Activated T-helper 1 cell treated with anti-CD3 and anti-CD28 coated beads, Interleukin-2, amount 50 U/mL, for 16 hours (primary cell): ENCODE measurements around the gene EMILIN2.
A peak's percentile ranks its signal among the peaks of the same experiment; 100 is the strongest.

Source experiments
- DNase-seq, 2 donors: peaks; one replicate each; pipeline ENCODE4 v3.0.0-alpha.2; 2020; ENCODE audit warnings: low read depth in 1 of 2, low spot score in 1 of 2

Gene EMILIN2

DNA sequence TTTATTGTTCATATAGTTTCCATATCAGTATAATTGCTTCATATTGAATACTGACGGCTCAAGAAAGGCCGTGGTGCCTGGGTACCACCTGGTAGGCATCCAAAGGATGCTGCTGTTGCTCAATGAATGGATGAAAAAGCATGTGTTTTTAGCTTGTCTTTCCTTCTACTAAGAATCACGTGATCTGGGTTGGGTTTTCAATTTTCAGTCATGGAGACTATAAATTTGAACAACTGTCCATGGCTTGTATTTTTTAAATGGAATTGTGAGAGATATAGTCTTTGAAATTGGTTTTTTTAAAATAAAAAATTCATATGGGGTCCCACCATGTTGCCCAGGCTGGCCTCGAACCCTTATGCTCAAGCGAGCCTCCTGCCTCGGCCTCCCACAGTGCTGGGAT is 25.3 kb downstream of the EMILIN2 start:
- DNase-seq: no peak

DNA sequence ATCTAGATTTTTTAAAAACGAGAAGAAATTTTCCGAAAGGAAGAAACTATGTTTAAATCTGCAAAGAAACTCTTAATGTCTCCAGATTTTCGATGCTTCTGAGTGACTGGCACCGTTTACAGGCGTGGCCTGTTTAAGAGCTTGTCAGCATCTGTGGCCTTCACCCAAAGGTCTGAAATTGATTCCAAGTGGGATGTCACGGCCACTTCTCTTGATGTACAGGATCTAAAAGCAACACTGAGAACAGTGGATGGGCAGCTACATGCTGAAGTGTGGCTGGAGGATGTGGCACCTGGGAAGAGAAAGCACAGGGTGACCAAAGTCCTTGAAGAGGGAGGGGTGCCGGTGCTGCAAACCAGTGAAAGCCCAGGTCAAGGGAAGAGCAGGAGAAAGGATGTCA is 28.0 kb downstream of the EMILIN2 start:
- no peak for DNase-seq

DNA sequence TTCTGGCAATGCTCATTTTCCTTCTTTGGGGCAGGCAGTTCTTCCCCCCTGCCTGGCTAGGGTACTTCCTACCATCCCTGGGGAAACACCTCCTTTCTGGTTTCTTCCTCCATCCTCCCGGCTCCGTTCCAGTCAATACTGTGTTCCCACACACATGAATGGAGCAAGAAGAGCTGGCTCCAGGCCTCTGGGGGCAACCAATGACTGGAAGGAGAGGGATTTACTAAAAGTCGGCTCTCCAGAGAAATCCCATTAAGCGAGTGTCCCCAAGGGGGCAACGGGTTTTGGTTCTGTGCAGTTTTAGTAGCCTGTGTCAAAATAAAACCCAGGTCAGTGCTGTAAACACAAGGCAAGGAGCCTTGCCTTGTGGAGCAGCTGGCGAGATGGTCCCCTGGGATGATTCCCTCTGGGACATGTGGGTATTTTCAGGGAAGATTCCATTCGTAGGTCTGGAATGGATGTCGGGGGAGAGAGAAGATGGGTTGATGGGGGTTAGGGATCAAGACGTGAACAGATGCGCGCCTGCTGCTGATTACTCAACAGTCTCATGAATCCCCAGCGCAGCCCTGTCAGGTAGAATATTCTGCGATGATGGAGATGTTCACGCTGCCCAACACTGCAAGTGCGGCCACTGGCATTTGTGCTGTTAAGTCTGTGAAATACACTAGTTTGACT is 32.0 kb downstream of the EMILIN2 start:
- DNase-seq: no peak

DNA sequence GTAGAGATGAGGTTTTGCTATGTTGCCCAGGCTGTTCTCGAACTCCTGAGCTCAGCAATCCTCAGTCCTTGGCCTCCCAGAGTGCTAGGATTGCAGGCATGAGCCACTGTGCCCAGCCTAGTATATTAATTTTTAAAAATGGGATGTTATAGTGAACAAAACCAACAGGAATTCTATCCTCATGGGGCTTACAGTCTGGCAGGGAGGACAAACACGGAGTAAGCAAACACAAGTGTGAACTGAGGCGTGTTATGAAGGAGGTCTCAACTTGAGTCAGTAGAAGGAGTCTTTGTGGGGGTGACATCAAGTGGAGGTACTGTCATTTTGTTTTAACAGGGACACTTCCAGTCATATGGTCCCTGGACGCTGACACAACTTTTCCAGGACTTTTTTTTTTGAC is 33.1 kb downstream of the EMILIN2 start:
- DNase-seq: no peak

DNA sequence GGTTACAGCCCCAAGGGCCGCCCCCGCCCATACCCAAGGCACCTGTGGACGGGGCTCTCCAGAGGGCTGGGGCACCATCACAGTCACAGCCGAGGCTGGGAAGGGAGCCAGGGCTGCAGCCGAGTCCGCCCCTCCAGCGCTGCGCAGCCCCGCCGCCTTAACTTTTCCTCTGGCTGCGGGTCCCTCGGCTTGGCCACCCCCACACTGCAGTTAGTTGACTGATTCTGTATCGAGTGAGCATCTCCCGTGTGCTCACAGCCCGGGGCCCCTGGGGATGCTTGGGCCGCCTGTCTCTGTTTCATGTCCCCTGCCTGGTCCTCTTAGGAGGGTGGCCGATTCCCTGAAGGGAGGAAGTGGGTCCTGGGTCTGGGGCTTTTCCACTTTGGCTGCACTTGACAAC is 33.7 kb downstream of the EMILIN2 start:
- no peak for DNase-seq

DNA sequence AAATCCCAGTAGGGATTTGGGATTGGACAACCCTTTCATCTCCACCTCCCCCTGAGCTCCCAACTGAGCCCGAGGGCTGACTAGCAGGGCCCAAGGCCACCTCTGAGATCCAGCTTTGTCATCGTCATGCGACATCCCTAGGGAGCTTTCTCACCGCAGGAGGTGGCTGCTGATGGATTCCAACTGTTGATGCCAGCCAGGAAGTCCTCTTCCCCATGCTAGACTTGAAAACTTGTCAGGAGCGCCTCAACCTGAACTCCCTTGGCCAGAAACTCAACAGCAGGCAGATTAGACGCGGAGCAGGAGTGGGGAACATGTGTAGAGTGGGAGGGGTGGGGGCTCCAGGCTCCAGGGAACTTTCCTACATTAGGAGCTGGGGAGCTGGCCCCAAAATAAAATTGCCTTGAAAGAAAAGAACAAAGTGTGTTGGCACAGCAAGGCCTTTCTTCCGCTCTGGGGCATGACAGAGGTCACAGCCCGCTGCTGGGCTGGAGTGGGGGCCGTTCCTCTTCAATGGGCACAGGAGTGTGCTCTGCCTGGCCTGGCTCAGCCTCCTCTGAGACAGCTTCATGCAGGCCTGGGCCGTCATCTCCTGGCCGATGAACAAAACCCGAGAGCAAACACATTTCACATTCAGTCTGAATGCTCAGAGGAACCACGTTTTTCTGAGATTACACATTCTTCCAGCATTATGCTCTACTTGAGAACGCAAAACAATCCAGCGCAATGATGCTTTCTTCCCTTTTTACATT is 34.5 kb downstream of the EMILIN2 start:
- no peak for DNase-seq

DNA sequence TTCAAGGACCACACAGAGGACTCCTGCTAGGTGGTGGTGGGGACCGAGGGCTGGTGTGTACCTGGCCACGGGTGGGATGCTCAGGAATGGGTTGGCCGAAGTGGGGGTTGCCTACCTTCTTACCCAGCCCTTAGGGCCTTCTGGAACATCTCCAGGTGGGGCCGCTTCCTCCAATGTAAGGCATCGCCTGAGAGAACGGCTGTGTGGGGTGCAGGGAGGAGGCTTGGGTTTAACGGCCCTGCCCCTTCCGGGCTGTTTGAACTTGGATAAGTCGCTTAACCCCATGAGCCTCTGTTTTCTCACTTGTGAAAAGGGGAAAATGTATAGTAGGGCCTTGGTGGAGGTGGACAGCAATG is 35.0 kb downstream of the EMILIN2 start:
- DNase-seq: no peak

DNA sequence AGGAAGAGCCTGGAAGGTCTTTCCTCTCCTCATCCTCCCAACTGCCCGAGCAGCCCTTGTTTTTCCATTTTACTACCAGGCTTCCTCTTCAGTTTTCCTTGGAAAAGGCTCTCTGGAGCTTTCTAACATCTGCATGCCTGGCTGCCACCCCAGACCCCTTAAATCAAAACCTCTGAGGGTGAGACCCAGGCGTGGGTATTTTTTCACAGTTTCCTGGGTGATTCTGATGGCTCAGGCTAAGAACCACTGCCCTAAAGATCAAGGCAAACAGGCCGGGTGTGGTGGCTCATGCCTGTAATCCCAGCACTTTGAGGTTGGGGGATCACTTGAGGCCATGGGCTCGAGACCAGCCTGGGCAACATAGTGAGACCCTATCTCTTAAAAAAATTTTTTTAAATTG is 35.4 kb downstream of the EMILIN2 start:
- DNase-seq: no peak

DNA sequence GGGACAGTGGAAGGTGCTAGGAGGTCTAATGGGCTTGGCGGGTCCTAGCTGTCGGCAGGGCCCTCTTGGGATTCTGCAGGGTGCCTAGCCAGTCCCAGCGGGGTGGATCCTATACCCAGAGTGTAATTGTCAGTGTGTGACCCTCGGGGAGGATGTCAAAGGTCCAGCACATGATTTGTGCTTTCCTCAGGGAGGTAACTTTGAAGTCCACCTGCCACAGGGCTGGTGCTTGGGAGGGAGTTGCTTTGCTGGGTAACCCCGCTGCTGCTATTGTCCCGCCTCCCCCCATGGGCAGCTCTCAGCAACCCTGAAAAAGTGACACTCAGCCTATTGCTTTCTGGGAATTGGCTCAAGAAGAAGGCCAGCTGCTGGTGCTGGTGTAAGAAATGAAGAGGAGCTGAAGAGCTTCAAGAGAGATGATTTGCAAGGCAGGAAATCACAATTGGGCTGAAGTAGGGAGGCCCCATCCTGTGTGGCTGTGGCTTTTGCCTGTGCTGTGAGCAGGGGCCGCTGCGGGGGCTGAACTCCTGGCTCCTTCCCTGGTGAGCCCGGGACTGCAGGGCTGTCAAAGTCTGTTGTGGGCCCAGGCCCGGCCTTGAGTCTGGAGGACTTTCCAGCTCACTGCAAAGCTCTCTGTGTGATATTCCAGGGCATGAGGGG is 36.4 kb downstream of the EMILIN2 start:
- DNase-seq: peak in 1 of 2 donors; percentile 19

DNA sequence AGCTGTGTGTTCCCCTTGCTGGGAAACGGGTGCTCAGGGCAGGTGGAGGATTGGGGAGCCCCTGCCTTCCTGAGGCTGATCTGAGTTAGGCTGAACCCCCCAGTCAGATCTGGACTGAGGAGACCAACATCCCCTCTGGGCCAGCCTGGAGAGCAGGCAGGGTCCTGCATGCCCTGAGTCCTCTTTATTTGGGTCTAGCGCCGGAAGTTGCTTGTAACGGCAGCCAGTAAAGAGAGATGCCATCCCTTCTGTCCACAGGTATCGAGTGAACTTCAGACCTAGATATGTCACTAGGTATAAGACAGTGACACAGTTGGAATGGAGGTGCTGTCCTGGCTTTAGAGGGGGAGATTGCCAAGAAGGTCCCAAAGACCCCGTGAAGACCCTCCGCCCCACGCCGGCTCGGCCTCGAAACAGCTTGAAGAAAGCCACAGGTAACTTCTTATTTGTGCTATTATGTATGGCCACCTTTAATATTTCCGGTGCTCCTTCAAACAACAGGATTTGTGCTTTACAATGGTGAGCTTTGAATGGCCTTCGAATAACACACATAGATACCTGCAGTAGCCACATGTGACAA is 38.0 kb downstream of the EMILIN2 start:
- no peak for DNase-seq

DNA sequence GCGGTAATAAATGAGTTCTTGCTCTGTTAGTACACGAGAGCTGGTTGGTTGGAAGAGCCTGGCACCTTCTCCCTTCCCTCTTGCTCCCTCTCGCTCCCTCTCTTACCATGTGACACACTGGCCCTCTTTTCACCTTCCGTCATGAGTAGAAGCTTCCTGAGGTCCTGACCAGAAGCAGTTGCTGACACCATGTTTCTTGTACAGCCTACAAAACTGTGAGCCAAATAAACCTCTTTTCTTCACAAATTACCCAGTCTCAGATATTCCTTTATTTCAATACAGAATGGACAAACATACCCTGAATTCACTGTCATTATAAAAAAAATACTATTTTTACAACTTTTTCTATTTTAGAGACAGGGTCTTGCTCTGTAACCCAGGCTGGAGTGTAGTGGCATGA is 40.7 kb downstream of the EMILIN2 start:
- DNase-seq: no peak

DNA sequence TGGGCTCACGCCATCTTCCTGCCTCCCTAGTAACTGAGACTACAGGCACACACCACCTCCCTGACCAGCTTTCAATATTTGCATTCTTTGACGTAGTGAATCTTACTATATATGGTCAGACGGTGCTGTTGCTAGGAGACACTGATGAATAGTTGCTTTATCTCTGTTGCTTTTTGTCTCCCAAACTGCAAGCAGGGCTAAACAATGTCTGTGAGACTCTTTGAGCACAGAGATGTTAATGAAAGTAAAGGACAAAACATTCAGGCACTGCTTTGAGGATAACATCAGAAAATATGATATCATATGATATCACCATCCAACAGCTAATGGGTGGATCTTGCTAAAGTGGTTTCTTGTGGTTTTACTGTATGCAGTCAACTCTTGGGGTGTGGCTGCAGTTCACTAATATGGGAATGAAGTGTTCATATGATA is 43.0 kb downstream of the EMILIN2 start:
- no peak for DNase-seq

DNA sequence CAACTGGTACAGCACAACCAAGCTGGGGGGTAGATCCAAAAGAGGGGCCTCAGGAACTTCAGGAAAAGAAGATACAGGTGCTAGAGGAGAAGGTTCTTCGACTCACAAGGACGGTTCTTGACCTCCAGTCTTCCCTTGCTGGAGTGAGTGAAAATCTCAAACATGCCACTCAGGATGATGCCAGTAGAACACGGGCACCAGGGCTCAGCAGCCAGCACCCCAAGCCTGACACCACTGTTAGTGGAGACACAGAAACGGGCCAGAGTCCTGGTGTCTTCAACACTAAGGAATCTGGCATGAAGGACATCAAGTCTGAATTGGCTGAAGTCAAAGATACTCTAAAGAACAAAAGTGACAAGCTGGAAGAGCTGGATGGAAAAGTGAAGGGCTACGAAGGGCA is 43.8 kb downstream of the EMILIN2 start:
- no peak for DNase-seq

DNA sequence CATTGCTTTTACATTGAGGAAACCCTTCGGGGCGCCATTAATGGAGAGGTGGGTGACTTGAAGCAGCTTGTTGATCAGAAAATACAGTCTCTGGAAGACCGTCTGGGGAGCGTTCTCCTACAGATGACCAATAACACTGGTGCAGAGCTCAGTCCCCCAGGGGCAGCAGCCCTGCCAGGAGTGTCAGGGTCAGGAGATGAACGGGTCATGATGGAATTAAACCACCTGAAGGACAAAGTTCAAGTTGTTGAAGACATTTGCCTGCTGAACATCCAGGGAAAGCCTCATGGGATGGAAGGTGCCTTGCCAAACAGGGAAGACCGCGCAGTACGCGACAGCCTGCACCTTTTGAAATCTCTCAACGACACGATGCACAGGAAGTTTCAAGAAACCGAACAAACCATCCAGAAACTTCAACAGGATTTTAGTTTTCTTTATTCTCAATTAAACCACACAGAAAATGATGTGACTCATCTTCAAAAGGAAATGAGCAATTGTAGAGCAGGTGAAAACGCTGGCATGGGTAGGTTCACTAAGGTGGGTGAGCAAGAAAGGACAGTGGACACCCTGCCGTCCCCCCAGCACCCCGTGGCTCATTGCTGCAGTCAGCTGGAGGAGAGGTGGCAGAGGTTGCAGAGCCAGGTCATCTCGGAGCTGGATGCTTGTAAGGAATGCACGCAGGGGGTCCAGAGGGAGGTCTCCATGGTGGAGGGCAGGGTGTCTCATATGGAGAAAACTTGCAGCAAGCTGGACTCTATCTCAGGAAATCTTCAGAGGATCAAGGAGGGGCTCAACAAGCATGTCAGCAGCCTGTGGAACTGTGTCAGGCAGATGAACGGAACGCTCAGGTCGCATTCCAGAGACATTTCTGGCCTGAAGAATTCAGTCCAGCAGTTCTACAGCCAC is 45.0 kb downstream of the EMILIN2 start:
- DNase-seq: no peak

DNA sequence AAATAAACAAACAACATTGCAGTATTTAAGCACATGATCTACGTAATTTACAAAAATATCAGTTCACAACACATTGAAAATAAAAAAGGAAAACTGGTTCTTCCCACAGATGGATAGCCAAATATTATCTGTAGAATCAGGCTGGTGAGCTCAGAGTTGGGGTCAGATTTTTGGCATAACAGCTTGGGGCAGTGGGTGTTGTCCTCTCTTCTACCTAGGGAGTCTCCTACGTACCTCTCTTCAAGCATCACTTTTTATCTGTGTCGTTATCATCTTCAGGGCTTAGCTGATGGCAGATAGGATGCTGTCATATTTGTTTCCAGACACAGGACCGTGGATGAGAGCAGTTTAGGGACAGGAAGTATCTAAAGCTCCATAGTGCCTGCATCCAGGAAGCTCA is 46.2 kb downstream of the EMILIN2 start:
- no peak for DNase-seq

DNA sequence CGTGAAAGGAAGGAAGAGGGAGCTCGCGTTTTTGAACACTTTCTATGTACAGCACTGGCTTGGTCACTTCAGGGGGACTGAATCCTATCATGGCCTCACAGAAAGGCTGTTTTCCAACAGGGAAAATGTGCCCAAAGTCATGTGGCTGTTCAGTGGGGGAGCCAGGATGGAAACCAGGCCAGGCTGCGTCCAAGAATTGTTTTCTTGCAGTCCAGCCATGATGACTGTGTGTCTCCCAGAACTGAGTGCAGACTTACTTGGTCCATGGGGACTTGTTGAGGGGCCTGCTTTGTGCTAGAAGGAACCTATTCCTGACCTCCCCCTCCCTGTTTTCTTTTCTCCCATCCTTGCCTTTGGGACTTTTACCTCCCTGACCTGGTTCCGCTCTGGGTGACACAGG is 46.9 kb downstream of the EMILIN2 start:
- DNase-seq: no peak

DNA sequence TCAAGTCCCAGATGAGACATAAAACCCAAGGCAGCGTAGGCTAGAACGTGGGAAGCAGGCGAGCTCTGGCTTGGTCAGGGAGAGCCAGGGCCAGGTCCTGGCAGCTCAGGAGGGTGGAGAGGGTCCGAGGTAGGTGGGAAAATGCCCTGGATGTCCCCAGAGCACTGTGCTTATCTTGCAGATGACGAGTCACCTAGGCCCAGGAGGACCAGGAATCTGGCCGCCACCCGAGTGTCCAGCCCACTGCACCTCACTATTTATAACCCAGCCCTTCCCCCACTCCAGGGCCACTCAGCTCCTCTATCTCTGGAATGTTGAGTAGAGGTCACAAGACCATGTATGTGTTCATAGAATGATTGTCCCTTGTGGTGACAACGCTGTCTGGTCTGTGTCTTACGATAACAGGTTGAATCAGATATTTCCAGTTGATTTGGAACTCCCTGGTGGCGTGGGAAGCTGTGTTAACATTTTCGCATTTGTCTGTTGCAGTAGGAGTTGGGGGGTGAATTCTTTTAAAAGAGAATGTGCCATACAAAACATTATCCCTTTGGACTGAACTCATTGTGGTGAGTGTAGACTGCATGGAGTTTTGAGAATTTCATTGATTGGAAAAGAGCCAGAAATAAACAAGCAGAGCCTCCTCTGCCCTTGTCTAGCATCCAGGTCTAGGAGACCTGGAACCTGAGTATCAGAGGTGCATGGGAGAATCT is 47.5 kb downstream of the EMILIN2 start:
- DNase-seq: no peak

DNA sequence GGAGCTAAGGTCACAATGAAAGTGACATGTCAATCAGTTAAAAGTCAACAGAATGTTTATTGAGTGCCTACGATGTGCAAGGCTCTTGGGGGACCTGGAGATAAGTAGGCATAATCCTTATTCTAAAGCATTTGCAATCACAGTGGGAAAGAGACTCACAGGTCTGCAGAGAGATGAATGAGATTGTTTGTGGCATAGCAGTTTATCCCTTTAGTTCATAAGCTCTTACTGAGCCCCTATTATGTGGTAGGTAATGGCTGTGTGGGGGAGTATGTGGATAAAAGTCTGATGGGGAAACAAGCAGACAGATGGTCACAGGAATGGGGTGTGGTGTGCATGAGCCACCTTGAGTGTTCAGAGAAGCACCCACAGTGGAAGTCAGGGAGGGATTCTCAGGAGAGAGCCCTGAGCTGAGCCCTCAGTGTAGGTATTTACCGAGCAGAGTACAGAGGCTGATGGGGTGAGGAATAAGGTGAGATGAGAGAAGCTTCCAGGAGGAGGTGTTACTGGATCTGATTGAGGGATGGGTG is 48.1 kb downstream of the EMILIN2 start:
- DNase-seq: no peak

DNA sequence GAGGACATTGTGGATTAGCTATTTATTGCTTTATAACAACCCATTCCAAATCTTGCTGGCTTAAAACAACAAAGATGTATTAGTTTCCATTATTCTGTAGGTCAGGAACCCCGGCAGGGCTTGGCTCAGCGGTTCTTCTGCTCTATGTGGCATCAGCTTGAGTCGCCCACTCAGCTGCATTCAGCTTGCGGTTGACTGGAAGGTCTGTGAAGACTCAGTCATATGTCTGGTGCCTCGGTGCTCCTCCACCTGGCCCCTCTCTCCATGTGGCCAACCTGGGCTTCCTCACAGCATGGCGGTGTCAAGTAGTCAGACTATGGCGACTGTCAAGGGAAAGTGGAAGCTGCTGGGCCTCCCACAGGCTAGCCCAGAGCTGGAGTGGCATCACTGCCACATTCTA is 48.6 kb downstream of the EMILIN2 start:
- no peak for DNase-seq

DNA sequence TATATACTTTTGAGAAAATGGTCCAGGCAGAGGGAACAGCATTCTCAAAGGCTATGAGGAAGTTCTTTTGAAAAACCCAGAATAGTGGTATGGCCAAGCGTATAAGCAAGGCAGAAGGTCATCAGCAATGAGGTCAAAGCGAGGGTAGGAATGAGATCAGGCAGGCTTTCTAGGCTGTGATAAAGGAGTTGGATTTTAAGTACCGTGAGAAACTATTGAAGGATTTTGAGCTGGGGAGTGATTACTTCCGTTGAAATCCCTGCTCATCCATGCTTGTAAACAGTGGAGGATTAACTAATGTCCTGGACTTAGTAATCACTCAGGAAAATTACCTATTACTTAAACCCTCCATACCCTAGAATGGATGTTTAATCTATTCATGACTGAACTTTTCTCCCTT is 50.2 kb downstream of the EMILIN2 start:
- DNase-seq: no peak
